H9 (cell line): ENCODE data around the gene SPDL1. TPM values are rescaled to one million over a fixed set of nuclear protein-coding genes. Genes with fewer than 3 reads are reported as not detected.

ENCODE experiments used
- DNase-seq: peaks from one replicate; pipeline ENCODE4 v3.0.0-alpha.2; 2017
- H2AFZ ChIP-seq: one replicate; pipeline ENCODE4 v1.6.1; 2013; ENCODE audit warnings: mild to moderate bottlenecking, low read length, control low read depth, moderate library complexity
- H2AK5ac ChIP-seq: 2 replicates; pipeline ENCODE4 v1.6.1; 2013; ENCODE audit warnings: low read length, control low read depth, mixed read lengths; ENCODE audit not compliant: insufficient read length
- H2BK120ac ChIP-seq: one replicate; pipeline ENCODE4 v1.6.1; 2013; ENCODE audit warnings: low read depth, mild to moderate bottlenecking, low read length, control low read depth, inconsistent platforms; ENCODE audit not compliant: poor library complexity, severe bottlenecking
- H2BK12ac ChIP-seq: 2 replicates; pipeline ENCODE4 v1.6.1; 2013; ENCODE audit warnings: low read length, control low read depth, mixed read lengths, low read depth; ENCODE audit not compliant: insufficient read length
- H2BK15ac ChIP-seq: 2 replicates; pipeline ENCODE4 v1.6.1; 2013; ENCODE audit warnings: low read depth, low read length, control low read depth
- H2BK20ac ChIP-seq: one replicate; pipeline ENCODE4 v1.6.1; 2013; ENCODE audit warnings: low read depth, mild to moderate bottlenecking, low read length, control low read depth, inconsistent platforms; ENCODE audit not compliant: poor library complexity, severe bottlenecking
- H2BK5ac ChIP-seq: 2 replicates; pipeline ENCODE4 v1.6.1; 2013; ENCODE audit warnings: low read length, control low read depth, mixed read lengths; ENCODE audit not compliant: insufficient read length
- H3K14ac ChIP-seq: 2 replicates; pipeline ENCODE4 v1.6.1; 2013; ENCODE audit warnings: low read length, control low read depth; ENCODE audit not compliant: insufficient read depth
- H3K18ac ChIP-seq: 2 replicates; pipeline ENCODE4 v1.6.1; 2013; ENCODE audit warnings: low read depth, mild to moderate bottlenecking, mixed read lengths, low read length, control low read depth; ENCODE audit not compliant: insufficient read length
- H3K23ac ChIP-seq: 2 replicates; pipeline ENCODE4 v1.6.1; 2013; ENCODE audit warnings: low read length, control low read depth, mixed read lengths, low read depth; ENCODE audit not compliant: insufficient read length
- H3K23me2 ChIP-seq: 2 replicates; pipeline ENCODE4 v1.6.1; 2013; ENCODE audit warnings: low read depth, mild to moderate bottlenecking, mixed read lengths, low read length, control low read depth; ENCODE audit not compliant: insufficient read length, poor library complexity, severe bottlenecking
- H3K27ac ChIP-seq: 2 replicates; pipeline ENCODE4 v1.5.1; 2013; ENCODE audit warnings: low read length, control low read depth, mixed read lengths, low read depth; ENCODE audit not compliant: insufficient read length
- H3K27me3 ChIP-seq: 2 replicates; pipeline ENCODE4 v1.6.1; 2013; ENCODE audit warnings: low read length, control low read depth, inconsistent platforms; ENCODE audit not compliant: insufficient read depth
- H3K4ac ChIP-seq: 2 replicates; pipeline ENCODE4 v1.6.1; 2013; ENCODE audit warnings: low read depth, mild to moderate bottlenecking, control low read depth, inconsistent platforms, low read length, moderate library complexity
- H3K4me1 ChIP-seq: 2 replicates; pipeline ENCODE4 v1.6.1; 2013; ENCODE audit warnings: low read length, control low read depth, inconsistent platforms; ENCODE audit not compliant: insufficient read depth
- H3K4me2 ChIP-seq: 2 replicates; pipeline ENCODE4 v1.6.1; 2013; ENCODE audit warnings: low read length, control low read depth, mixed read lengths; ENCODE audit not compliant: insufficient read length, insufficient read depth
- H3K56ac ChIP-seq: 2 replicates; pipeline ENCODE4 v1.6.1; 2013; ENCODE audit warnings: low read depth, mild to moderate bottlenecking, mixed read lengths, low read length, control low read depth; ENCODE audit not compliant: insufficient read length
- H3K79me1 ChIP-seq: 2 replicates; pipeline ENCODE4 v1.6.1; 2013; ENCODE audit warnings: low read depth, mild to moderate bottlenecking, moderate library complexity, low read length, control low read depth, inconsistent platforms; ENCODE audit not compliant: insufficient read depth, poor library complexity, severe bottlenecking
- H3K79me2 ChIP-seq: 2 replicates; pipeline ENCODE4 v1.6.1; 2013; ENCODE audit warnings: low read length, control low read depth, inconsistent platforms; ENCODE audit not compliant: insufficient read depth
- H3K9ac ChIP-seq: 2 replicates; pipeline ENCODE4 v1.6.1; 2013; ENCODE audit warnings: low read length, control low read depth, mixed read lengths; ENCODE audit not compliant: insufficient read length; ENCODE audit errors: extremely low read depth
- H3K9me3 ChIP-seq: one replicate; pipeline ENCODE4 v1.6.1; 2013; ENCODE audit warnings: low read depth, low read length, inconsistent platforms; ENCODE audit not compliant: control insufficient read depth
- H3T11ph ChIP-seq: one replicate; pipeline ENCODE4 v1.6.1; 2013; ENCODE audit warnings: mild to moderate bottlenecking, low read length, control low read depth, inconsistent platforms
- H4K20me1 ChIP-seq: one replicate; pipeline ENCODE4 v1.6.1; 2013; ENCODE audit not compliant: control insufficient read depth, insufficient read length, insufficient read depth
- H4K5ac ChIP-seq: 2 replicates; pipeline ENCODE4 v1.6.1; 2013; ENCODE audit warnings: low read depth, mild to moderate bottlenecking, mixed read lengths, low read length, control low read depth; ENCODE audit not compliant: insufficient read length
- H4K8ac ChIP-seq: replicated peaks from 2 replicates; pipeline ENCODE4 v1.6.1; 2013; ENCODE audit warnings: low read length, control low read depth, mixed read lengths, low read depth; ENCODE audit not compliant: insufficient read length
- H4K91ac ChIP-seq: 2 replicates; pipeline ENCODE4 v1.6.1; 2013; ENCODE audit warnings: low read depth, mild to moderate bottlenecking, moderate library complexity, mixed read lengths, low read length, control low read depth; ENCODE audit not compliant: insufficient read length
- H3K27ac Mint-ChIP-seq, 3 experiments: 2 replicates in 2 of 3; 3 replicates in 1 of 3; pipeline ENCODE4 v1.8.0; 2020 to 2021; ENCODE audit warnings: mixed read lengths in 3 of 3, mild to moderate bottlenecking in 1 of 3, moderate library complexity in 1 of 3
- H3K27me3 Mint-ChIP-seq: 2 replicates; pipeline ENCODE4 v1.8.0; 2021; ENCODE audit warnings: low read depth, mild to moderate bottlenecking, moderate library complexity, mixed read lengths
- H3K36me3 Mint-ChIP-seq, 3 experiments: 2 replicates in 2 of 3; 3 replicates in 1 of 3; pipeline ENCODE4 v1.8.0; 2020 to 2021; ENCODE audit warnings: low read depth in 3 of 3, mixed read lengths in 3 of 3; ENCODE audit not compliant: insufficient read depth in 1 of 3
- H3K4me1 Mint-ChIP-seq, 2 experiments: 2 replicates each; pipeline ENCODE4 v1.8.0; 2020; ENCODE audit warnings: mixed read lengths in 2 of 2
- H3K4me3 Mint-ChIP-seq, 2 experiments: 2 replicates in 1 of 2; 3 replicates in 1 of 2; pipeline ENCODE4 v1.8.0; 2020 to 2021; ENCODE audit warnings: mild to moderate bottlenecking in 2 of 2, mixed read lengths in 2 of 2, moderate library complexity in 1 of 2
- H3K9me3 Mint-ChIP-seq, 2 experiments: 2 replicates in 1 of 2; 3 replicates in 1 of 2; pipeline ENCODE4 v1.8.0; 2020; ENCODE audit warnings: mild to moderate bottlenecking in 2 of 2, mixed read lengths in 2 of 2, moderate library complexity in 1 of 2
- WGBS: extraction: QIAGEN DNeasy Blood & Tissue Kit; methylation state at CpG from one replicate; pipeline ENCODE4 v1.1.7; 2013; ENCODE audit warnings: missing lambda C conversion rate, low lambda C conversion rate, mixed read lengths; ENCODE audit not compliant: insufficient read length; ENCODE audit errors: extremely low coverage; 5-methylcytosine and 5-hydroxymethylcytosine counted together
- total RNA-seq: library from RNA; stranded (reverse); gene quantifications from 2 replicates; pipeline ENCODE4 v1.2.1, GENCODE V29; 2021
- TF ChIP-seq, protein P1 (sequence below): fragments of 200-600 bp; sonication (generic); conservative IDR thresholded peaks from 3 replicates; pipeline ENCODE4 v1.8.0; 2021; ENCODE audit warnings: antibody characterized with exemption, mild to moderate bottlenecking

SPDL1 gene
- total RNA-seq, 1 experiment from 2014 or later, result 49.4 TPM

DNA sequence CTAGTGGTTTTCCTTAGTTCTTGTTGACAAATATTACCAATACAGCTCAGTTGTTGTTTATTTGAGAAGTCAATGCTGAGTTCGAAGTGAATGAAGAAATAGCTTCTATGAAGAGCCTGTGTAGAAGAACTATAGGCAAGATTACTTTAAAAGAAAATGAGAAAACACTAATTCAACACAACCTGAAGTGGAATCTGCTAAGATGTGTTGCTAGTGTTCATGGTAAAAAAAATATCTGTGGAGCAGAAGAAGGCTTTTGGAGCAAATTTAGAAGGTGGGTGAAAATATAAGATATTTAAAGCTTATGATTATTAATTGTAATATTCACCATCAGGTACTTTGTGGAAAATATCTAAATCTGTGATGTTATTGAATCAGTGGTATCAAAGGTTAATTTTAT, 51.0 kb downstream of the SPDL1 start:
- Histone ChIP-seq H2BK120ac (no peak overlapping the region), H3K4me1 (no peaks in the 10 kb centered on the region; the same call in 1 of the 2 replicates), H4K20me1 (no peaks in the 10 kb centered on the region), H2BK12ac (no peak overlapping the region), H3K56ac (no peak overlapping the region), H3K18ac (no peak overlapping the region), H2BK15ac (no peak overlapping the region), H2AK5ac (no peak overlapping the region), H3T11ph (no peak overlapping the region), H2AFZ (no peak overlapping the region), H3K9ac (no peak overlapping the region), H3K79me1 (no peaks in the 10 kb centered on the region), H2BK5ac (no peak overlapping the region), H4K8ac (no peak overlapping the region), H2BK20ac (no peak overlapping the region), H4K5ac (no peak overlapping the region), H3K27me3 (no peaks in the 10 kb centered on the region), H3K27ac (no peak overlapping the region), H3K23me2 (peaks cover 6% of the 10 kb centered on the region), H3K23ac (no peak overlapping the region), H3K79me2 (no peaks in the 10 kb centered on the region), H3K4ac (no peak overlapping the region), H3K4me2 (no peak overlapping the region), H4K91ac (no peak overlapping the region), H3K9me3 (no peaks in the 10 kb centered on the region), H3K14ac (no peak overlapping the region)
- H3K4me1 Mint-ChIP-seq, result peaks cover 3 to 9% of the 10 kb centered on the region in 2 experiments; a peak in 3 of 4 replicates
- no peak overlapping the region for H3K27ac Mint-ChIP-seq
- peaks cover 10 to 11% of the 10 kb centered on the region in 2 experiments; a peak in 4 of 5 replicates for H3K9me3 Mint-ChIP-seq
- no CpG with 5 or more reads among the region's 1 CpG for WGBS
- TF ChIP-seq, protein P1, sequence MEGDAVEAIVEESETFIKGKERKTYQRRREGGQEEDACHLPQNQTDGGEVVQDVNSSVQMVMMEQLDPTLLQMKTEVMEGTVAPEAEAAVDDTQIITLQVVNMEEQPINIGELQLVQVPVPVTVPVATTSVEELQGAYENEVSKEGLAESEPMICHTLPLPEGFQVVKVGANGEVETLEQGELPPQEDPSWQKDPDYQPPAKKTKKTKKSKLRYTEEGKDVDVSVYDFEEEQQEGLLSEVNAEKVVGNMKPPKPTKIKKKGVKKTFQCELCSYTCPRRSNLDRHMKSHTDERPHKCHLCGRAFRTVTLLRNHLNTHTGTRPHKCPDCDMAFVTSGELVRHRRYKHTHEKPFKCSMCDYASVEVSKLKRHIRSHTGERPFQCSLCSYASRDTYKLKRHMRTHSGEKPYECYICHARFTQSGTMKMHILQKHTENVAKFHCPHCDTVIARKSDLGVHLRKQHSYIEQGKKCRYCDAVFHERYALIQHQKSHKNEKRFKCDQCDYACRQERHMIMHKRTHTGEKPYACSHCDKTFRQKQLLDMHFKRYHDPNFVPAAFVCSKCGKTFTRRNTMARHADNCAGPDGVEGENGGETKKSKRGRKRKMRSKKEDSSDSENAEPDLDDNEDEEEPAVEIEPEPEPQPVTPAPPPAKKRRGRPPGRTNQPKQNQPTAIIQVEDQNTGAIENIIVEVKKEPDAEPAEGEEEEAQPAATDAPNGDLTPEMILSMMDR, result no peak
- H3K27me3 Mint-ChIP-seq, result peaks cover 34% of the 10 kb centered on the region
- DNase-seq, result no peak
- H3K36me3 Mint-ChIP-seq, result peaks cover 0 to 11% (median 10%) of the 10 kb centered on the region in 3 experiments; a peak in 4 of 7 replicates
- H3K4me3 Mint-ChIP-seq, result no peak overlapping the region
